Lung (tissue), 12 donors: ENCODE data around the gene CNTN6. TPM values are rescaled to one million over a fixed set of nuclear protein-coding genes. Genes with fewer than 3 reads are reported as not detected.
A peak's percentile ranks its signal among the peaks of the same experiment; 100 is the strongest.

Experiments
- ATAC-seq: fragments of 200-7000 bp; cut with Tn5 transposase; one replicate; pipeline ENCODE4 v1.9.1; 2020; ENCODE audit warnings: moderate number of reproducible peaks; ENCODE audit not compliant: insufficient read depth, low FRiP score
- DNase-seq, 3 donors: peaks; one replicate each; pipeline ENCODE4 v3.0.0-alpha.2; 2013 to 2017
- H3K27ac ChIP-seq, 2 donors: one replicate each; pipeline ENCODE4 v1.5.1; 2013; ENCODE audit warnings: mild to moderate bottlenecking in 2 of 2, moderate library complexity in 2 of 2, control low read depth in 1 of 2, inconsistent platforms in 1 of 2, low read depth in 1 of 2, low read length in 1 of 2
- H3K27me3 ChIP-seq, 3 donors: one replicate each; pipeline ENCODE4 v1.5.1; 2013; ENCODE audit warnings: low read length in 2 of 3; ENCODE audit not compliant: control insufficient read depth in 3 of 3, insufficient read depth in 3 of 3
- H3K36me3 ChIP-seq, 4 donors: one replicate each; pipeline ENCODE4 v1.5.1; 2013; ENCODE audit warnings: low read length in 4 of 4, mild to moderate bottlenecking in 1 of 4, moderate library complexity in 1 of 4; ENCODE audit not compliant: control insufficient read depth in 4 of 4, insufficient read depth in 4 of 4
- H3K4me1 ChIP-seq, 5 donors: one replicate each; pipeline ENCODE4 v1.5.1; 2013; ENCODE audit warnings: low read length in 5 of 5, mild to moderate bottlenecking in 2 of 5, moderate library complexity in 1 of 5; ENCODE audit not compliant: control insufficient read depth in 5 of 5, insufficient read depth in 5 of 5
- H3K4me3 ChIP-seq: one replicate; pipeline ENCODE4 v1.5.1; 2013; ENCODE audit warnings: mild to moderate bottlenecking, control low read depth, moderate library complexity
- H3K9ac ChIP-seq, 2 donors: one replicate each; pipeline ENCODE4 v1.5.1; 2013; ENCODE audit warnings: low read length in 2 of 2, control low read depth in 1 of 2; ENCODE audit not compliant: insufficient read depth in 1 of 2
- H3K9me3 ChIP-seq, 4 donors: one replicate each; pipeline ENCODE4 v1.5.1; 2013; ENCODE audit warnings: low read length in 3 of 4, mild to moderate bottlenecking in 1 of 4, moderate library complexity in 1 of 4; ENCODE audit not compliant: control insufficient read depth in 4 of 4, insufficient read depth in 3 of 4
- CTCF ChIP-seq: IDR thresholded peaks from 2 replicates; pipeline ENCODE4 v1.5.1; 2012; ENCODE audit warnings: mild to moderate bottlenecking; ENCODE audit errors: control extremely low read depth, extremely low read depth
- WGBS, 2 donors: extraction: QIAGEN DNeasy Blood & Tissue Kit; methylation state at CpG; one replicate each; pipeline ENCODE4 v1.1.7; 2013; 5-methylcytosine and 5-hydroxymethylcytosine counted together
- polyA plus RNA-seq, 2 donors: library from polyadenylated mRNA; stranded (reverse); fragments of 200-250 nt; gene quantifications; one replicate each; pipeline ENCODE4 v1.2.1, GENCODE V29; 2013
- total RNA-seq, 2 donors: library from RNA; depleted of rRNA in 1 of 2; stranded (reverse); fragments of >200 nt in 1 of 2; gene quantifications; one replicate each; pipeline ENCODE4 v1.2.1, GENCODE V29; 2014 to 2021
- donor health status: control.
- donor health status: control.
- donor health status: Bipolar disorder and iron deficiency.
- donor health status: healthy.
- donor health status: DM: yes; HTN: yes; CAD: no.

The CNTN6 gene
- total and polyA plus RNA-seq, 4 donors: 3.1 to 22.7 (median 3.5) TPM

- Histone ChIP-seq H3K27me3 (no peaks in the 10 kb centered on the region), H3K36me3 (no peaks in the 10 kb centered on the region), H3K9ac (no peak overlapping the region), H3K4me1 (no peaks in the 10 kb centered on the region), H3K9me3 (no peaks in the 10 kb centered on the region), H3K27ac (no peak overlapping the region), H3K4me3 (no peak overlapping the region)
- 66 to 67% methylated on average over 4 of the region's 4 CpGs for WGBS, 2 donors
- DNase-seq (peak in 2 of 3 donors; percentile 33 to 49), ATAC-seq (no peak)
- TF ChIP-seq CTCF: no peak
Observed at GRCh38 chr3:1183320-1184048, 90.7 kb downstream of the CNTN6 start.

GRCh38 chr3:1190569-1190968, 97.7 kb downstream of the CNTN6 start:
- Histone ChIP-seq H3K36me3 (no peaks in the 10 kb centered on the region), H3K27me3 (no peaks in the 10 kb centered on the region), H3K4me1 (no peaks in the 10 kb centered on the region), H3K4me3 (no peak overlapping the region), H3K27ac (no peak overlapping the region), H3K9ac (no peak overlapping the region), H3K9me3 (no peaks in the 10 kb centered on the region)
- WGBS, 2 donors: 68 to 73% methylated on average over 3 of the region's 3 CpGs
- no peak for DNase-seq
- ATAC-seq: no peak
- TF ChIP-seq CTCF: no peak

GRCh38 chr3:1191026-1191425, 98.2 kb downstream of the CNTN6 start:
- H3K4me1 ChIP-seq: peaks cover 0 to 2% (median 0%) of the 10 kb centered on the region in 5 donors
- H3K27me3 ChIP-seq: no peaks in the 10 kb centered on the region
- no peak overlapping the region for H3K9ac ChIP-seq
- no peak for ATAC-seq
- no peak overlapping the region for H3K4me3 ChIP-seq
- H3K9me3 ChIP-seq: no peaks in the 10 kb centered on the region
- no peak for DNase-seq
- H3K27ac ChIP-seq: no peak overlapping the region
- TF ChIP-seq CTCF: no peak
- WGBS, 2 donors: 77 to 83% methylated on average over 1 of the region's 1 CpG
- no peaks in the 10 kb centered on the region for H3K36me3 ChIP-seq

DNA sequence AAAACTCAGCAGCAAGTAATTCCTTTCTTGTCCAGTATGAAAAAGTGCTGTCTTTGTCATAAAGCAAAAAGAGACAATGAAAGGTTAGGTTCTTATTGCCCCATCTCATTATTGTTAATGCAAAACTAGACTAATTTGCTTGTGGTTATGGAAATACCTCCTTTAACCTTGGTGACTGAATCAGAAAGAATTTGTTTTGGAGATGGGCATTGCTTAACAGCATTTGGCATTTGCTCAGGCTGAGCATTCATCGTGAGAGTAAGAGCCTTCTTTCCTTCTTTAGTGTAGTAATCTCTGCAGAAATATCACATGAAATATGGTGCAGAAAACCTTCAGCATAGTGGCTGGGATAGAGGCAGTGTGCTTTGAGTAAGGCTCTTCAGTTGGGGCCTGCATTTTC, 103.1 kb downstream of the CNTN6 start:
- TF ChIP-seq CTCF: no peak
- Histone ChIP-seq H3K9me3 (peaks cover 0 to 2% (median 0%) of the 10 kb centered on the region in 4 donors), H3K36me3 (no peaks in the 10 kb centered on the region), H3K4me1 (peaks cover 0 to 2% (median 0%) of the 10 kb centered on the region in 5 donors), H3K4me3 (no peak overlapping the region), H3K27ac (no peak overlapping the region), H3K9ac (no peak overlapping the region), H3K27me3 (no peaks in the 10 kb centered on the region)
- DNase-seq (peak in 1 of 3 donors; percentile 9), ATAC-seq (peak; percentile 77)
- 52 to 76% methylated on average over 1 of the region's 1 CpG for whole genome bisulfite sequencing, 2 donors
